ENCODE results near the gene WNT3A.

WNT3A gene

GRCh38 chr1:228108742-228109072, 101.9 kb downstream of the WNT3A start:
- TF ChIP-seq ZNF596 (tag by site-specific recombination; IDR thresholded peaks at IDR 0.05) (0 out of 2 replicates have a peak, but pooled peaks have one; percentile 6), ZFP37 (tag by site-specific recombination; IDR thresholded peaks at IDR 0.05) (no peak), ZNF211 (tag by site-specific recombination; IDR thresholded peaks at IDR 0.05; ENCODE audit: low read depth) (no peak), ZNF423 (tag by site-specific recombination; IDR thresholded peaks at IDR 0.05) (0 out of 2 replicates have a peak, but pooled peaks have one; percentile 69), ZNF677 (tag by site-specific recombination; IDR thresholded peaks at IDR 0.05) (0 out of 2 replicates have a peak, but pooled peaks have one; percentile 20)
- Histone ChIP-seq H3K4me1 (ENCODE audit: control insufficient read depth, insufficient read depth, low read length) (0 out of 2 replicates have a peak, but pooled peaks cover 3% of the 10 kb centered on the region), H3K9me3 (ENCODE audit: control insufficient read depth, insufficient read depth, low read depth, low read length) (no peaks in the 10 kb centered on the region), H3K4me3 (ENCODE audit: low read depth, low read length) (peak overlapping the region; percentile 90), H3K27ac (ENCODE audit: extremely low read depth, low read depth, low read length) (peak overlapping the region; percentile 53; the same call in 1 of the 2 replicates), H3K36me3 (ENCODE audit: control insufficient read depth in 2 of 2, insufficient read depth in 1 of 2, low read length in 2 of 2) (peaks cover 6 to 33% of the 10 kb centered on the region in 2 experiments)
- ChIA-PET CTCF (interaction anchor here (0.6 to 9.9 kb wide), 3 partner anchors 22 to 1340 kb away, joined by 3 to 57 read pairs (median 4); no protein-coding TSS in a partner anchor), POLR2A (interaction anchor here (1.6 to 1.9 kb wide), 2 partner anchors 26 to 32 kb away, joined by 5 to 8 read pairs; partner anchors contain the start of gene ARF1)

GRCh38 chr1:228109073-228109961, 102.5 kb downstream of the WNT3A start, which contains the start of gene MRPL55:
Gene MRPL55 (minus strand): TSS chr1:228109299. CDS start chr1:228108260, 1,039 bp downstream.
- 0 out of 2 replicates have a peak, but pooled peaks cover 3% of the 10 kb centered on the region for H3K4me1 ChIP-seq (ENCODE audit: control insufficient read depth, insufficient read depth, low read length)
- POLR2A ChIA-PET = interaction anchor here (1.0 to 1.9 kb wide), 3 partner anchors 27 to 53 kb away, joined by 3 to 8 read pairs (median 5); partner anchors contain the start of gene ARF1
- CTCF ChIA-PET = interaction anchor here (0.6 to 9.9 kb wide), 8 partner anchors 9 to 1341 kb away, joined by 3 to 57 read pairs (median 4); no protein-coding TSS in a partner anchor
- H3K27ac ChIP-seq (ENCODE audit: extremely low read depth, low read depth, low read length) = peak within 1 kb of the TSS; percentile 69; the same call in 1 of the 2 replicates
- peak within 1 kb of the TSS; percentile 90 for H3K4me3 ChIP-seq (ENCODE audit: low read depth, low read length)
- peaks cover 6 to 33% of the 10 kb centered on the region in 2 experiments for H3K36me3 ChIP-seq (ENCODE audit: control insufficient read depth in 2 of 2, insufficient read depth in 1 of 2, low read length in 2 of 2)
- H3K9me3 ChIP-seq (ENCODE audit: control insufficient read depth, insufficient read depth, low read depth, low read length) = no peaks in the 10 kb centered on the region
- TF ChIP-seq WT1 (tag by site-specific recombination; IDR thresholded peaks at IDR 0.05) (peak; percentile 96), ZFP69B (tag by site-specific recombination; IDR thresholded peaks at IDR 0.05) (peak; percentile 52; the same call in 1 of the 2 replicates), SP3 (tag by site-specific recombination; IDR thresholded peaks at IDR 0.05) (peak; percentile 100), ZFP41 (tag by site-specific recombination; IDR thresholded peaks at IDR 0.05; ENCODE audit: borderline replicate concordance) (no peak), ZNF26 (tag by site-specific recombination; IDR thresholded peaks at IDR 0.05) (no peak), ZNF175 (tag by site-specific recombination; IDR thresholded peaks at IDR 0.05) (no peak), ZNF10 (tag by site-specific recombination; IDR thresholded peaks at IDR 0.05) (no peak; the same call in 1 of the 2 replicates), ZBTB10 (tag by site-specific recombination; IDR thresholded peaks at IDR 0.05) (peak; percentile 76), ZNF335 (tag by site-specific recombination; conservative IDR thresholded peaks at IDR 0.05) (peak; percentile 99), ZSCAN4 (tag by site-specific recombination; IDR thresholded peaks at IDR 0.05) (no peak; the same call in none of the 2 replicates), ZNF660 (tag by site-specific recombination; IDR thresholded peaks at IDR 0.05) (peak; percentile 74; the same call in 1 of the 2 replicates), INSM2 (tag by site-specific recombination; IDR thresholded peaks at IDR 0.05) (no peak; the same call in 1 of the 2 replicates), ELK4 (IDR thresholded peaks at IDR 0.05; ENCODE audit: borderline replicate concordance, low read depth, low read length) (no peak), RBAK (tag by site-specific recombination; IDR thresholded peaks at IDR 0.05) (no peak), ATF2 (tag by site-specific recombination; IDR thresholded peaks at IDR 0.05; ENCODE audit: low read depth) (peak; percentile 99), ZNF48 (tag by site-specific recombination; IDR thresholded peaks at IDR 0.05) (no peak)
